ENCODE data around the gene PDE4D.

The PDE4D gene

GRCh38 chr5:59152701-59153245, 740.8 kb downstream of the PDE4D start:
- DNase-seq: no peak

- DNase-seq: no peak
Observed at GRCh38 chr5:59151162-59151889, 742.2 kb downstream of the PDE4D start.

- no peak for DNase-seq
Observed at GRCh38 chr5:59149827-59150226, 743.7 kb downstream of the PDE4D start.

GRCh38 chr5:59149271-59149670, 744.3 kb downstream of the PDE4D start:
- no peak for DNase-seq

GRCh38 chr5:59146729-59147128, 746.8 kb downstream of the PDE4D start:
- no peak for DNase-seq

GRCh38 chr5:59143926-59144333, 749.6 kb downstream of the PDE4D start:
- no peak for DNase-seq

GRCh38 chr5:59142927-59143326, 750.6 kb downstream of the PDE4D start:
- no peak for DNase-seq

- DNase-seq: no peak
Observed at GRCh38 chr5:59142138-59142537, 751.4 kb downstream of the PDE4D start.

- DNase-seq: no peak
Observed at GRCh38 chr5:59140133-59140532, 753.4 kb downstream of the PDE4D start.

GRCh38 chr5:59139695-59140094, 753.8 kb downstream of the PDE4D start:
- no peak for DNase-seq

GRCh38 chr5:59138509-59138908, 755.0 kb downstream of the PDE4D start:
- DNase-seq: no peak

- DNase-seq: no peak
Observed at GRCh38 chr5:59137846-59138245, 755.7 kb downstream of the PDE4D start.

- DNase-seq: no peak
Observed at GRCh38 chr5:59136549-59136948, 757.0 kb downstream of the PDE4D start.

GRCh38 chr5:59134471-59135163, 758.9 kb downstream of the PDE4D start:
- no peak for DNase-seq

GRCh38 chr5:59133764-59134261, 759.7 kb downstream of the PDE4D start:
- DNase-seq: peak; percentile 96

GRCh38 chr5:59132131-59132530, 761.4 kb downstream of the PDE4D start:
- no peak for DNase-seq

GRCh38 chr5:59130431-59130830, 763.1 kb downstream of the PDE4D start:
- DNase-seq: peak; percentile 57

- DNase-seq: no peak
Observed at GRCh38 chr5:59128646-59129290, 764.8 kb downstream of the PDE4D start.

- peak; percentile 73 for DNase-seq
Observed at GRCh38 chr5:59126708-59127573, 766.6 kb downstream of the PDE4D start.

GRCh38 chr5:59126016-59126707, 767.4 kb downstream of the PDE4D start:
- DNase-seq: no peak

- peak; percentile 46 for DNase-seq
Observed at GRCh38 chr5:59125011-59125961, 768.2 kb downstream of the PDE4D start.
